ENCODE data around the gene NOS1AP. TPM values are rescaled to one million over a fixed set of nuclear protein-coding genes. Genes with fewer than 3 reads are reported as not detected.

Gene NOS1AP
- total RNA-seq, 1 donor from 2014 or later, result 0.62 TPM

DNA sequence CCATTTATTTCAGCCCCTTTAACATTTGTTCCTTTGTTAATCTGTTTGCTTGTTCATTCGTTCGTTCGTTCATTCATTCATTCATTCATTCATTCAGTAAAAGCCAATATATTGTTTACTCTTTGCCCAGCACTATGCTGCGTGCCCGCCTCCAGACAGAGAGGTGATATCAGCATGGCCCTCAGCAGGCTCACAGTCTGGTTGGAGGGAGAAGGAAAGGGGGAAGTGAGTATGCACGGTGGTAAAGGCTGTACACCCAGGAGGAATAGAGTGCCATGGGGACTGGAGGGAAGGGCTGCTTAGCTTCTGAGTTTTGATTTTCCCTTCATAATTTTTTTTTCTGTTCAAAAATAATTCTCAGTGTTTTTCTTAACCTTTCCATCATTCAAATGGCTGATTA lies 144.7 kb downstream of the NOS1AP start:
- no peak for DNase-seq (ENCODE audit: low read depth)

DNA sequence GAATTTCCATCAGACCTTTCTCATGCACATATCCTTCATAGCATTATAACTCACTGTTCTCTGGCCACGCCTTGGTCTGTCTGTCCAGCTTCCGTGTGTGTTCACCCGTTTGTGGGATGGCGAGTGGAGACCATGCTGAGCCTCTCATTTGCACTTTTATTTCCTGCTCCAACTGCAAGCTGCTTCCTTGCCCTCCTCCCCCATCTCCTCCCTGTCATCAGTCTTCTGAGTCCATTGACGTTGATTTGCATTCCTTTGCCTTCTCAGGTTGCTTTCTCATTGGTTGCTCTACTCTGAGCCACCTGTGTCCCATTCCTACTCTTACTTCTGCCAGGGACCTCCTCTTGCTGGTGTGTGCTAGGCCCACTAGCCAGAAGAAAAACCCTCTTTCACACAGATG lies 146.4 kb downstream of the NOS1AP start:
- no peak for DNase-seq (ENCODE audit: low read depth)

DNA sequence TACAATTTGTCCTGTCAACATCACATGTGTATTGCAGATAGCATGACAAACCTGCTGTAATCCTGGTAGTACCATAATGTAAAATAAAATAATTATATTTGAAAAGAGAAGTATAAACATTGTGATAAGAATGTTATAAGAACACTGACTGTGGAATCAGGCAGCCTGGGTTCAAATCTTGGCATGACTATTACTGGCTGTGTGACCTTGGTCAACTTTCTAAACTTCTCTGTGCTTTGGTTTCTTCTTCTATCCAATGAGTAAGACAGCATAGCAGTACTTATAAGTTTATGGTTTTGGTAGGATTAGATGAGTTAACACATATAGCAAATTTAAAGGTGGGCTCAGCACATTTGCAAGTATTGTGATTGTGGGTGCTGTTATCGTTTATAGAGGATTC lies 147.1 kb downstream of the NOS1AP start:
- DNase-seq (ENCODE audit: low read depth), result no peak

DNA sequence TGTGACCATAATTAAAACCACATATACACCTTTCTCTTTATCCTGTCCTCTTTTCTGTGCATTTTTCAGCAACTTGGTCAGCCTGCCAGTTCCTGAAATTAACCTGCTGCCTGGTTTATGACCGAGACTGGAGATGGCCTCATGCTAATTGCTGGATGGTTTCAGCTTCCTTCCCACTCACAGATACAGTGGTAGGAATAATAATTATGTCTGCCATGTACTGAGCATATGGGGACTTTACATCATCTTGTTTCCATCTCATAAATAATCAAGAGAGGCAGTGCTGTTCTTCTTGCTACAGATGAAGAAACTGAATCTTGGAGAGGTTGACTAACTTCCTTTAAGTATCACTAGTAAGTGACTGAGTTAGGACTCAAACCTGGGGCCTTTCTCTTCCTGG lies 148.2 kb downstream of the NOS1AP start:
- no peak for DNase-seq (ENCODE audit: low read depth)

DNA sequence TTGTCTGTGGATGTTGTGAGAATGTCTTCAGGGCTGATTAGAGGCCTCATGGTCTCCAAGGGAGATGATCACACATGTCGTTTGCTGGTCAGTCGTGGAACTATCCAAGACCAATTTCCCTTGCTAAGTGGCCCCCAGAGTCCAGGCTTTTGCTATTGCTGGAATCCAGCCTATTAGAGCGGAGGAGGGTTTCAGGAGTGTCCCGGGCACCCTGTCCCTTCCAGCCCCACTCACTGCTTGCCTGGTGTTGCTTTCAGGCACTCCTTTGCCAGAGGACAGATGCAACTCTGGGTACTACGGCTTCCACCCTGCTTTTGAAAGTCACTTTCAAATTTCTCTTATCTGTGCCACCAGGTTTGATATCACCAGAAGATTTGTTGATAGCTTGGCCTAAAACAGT lies 149.1 kb downstream of the NOS1AP start:
- no peak for DNase-seq (ENCODE audit: low read depth)

DNA sequence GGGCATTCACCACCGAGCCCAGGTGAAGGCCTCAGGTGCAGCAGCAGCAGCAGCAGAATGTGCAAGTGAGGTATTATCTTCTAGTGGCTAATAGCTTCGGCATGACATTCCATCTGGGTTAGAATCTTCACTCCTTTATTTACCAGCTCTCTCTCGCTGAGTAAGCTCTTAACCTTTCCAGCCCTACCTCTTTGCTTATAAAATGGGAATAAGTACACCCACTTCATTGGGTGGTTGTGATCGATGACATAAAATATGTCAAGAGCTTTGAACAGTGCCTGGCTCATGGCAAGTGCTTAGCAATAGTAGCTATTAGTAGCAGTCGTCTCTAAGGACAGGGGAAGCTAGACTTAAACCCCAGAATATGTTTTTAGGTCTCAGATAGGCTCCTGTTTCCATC lies 149.5 kb downstream of the NOS1AP start:
- DNase-seq (ENCODE audit: low read depth), result no peak

DNA sequence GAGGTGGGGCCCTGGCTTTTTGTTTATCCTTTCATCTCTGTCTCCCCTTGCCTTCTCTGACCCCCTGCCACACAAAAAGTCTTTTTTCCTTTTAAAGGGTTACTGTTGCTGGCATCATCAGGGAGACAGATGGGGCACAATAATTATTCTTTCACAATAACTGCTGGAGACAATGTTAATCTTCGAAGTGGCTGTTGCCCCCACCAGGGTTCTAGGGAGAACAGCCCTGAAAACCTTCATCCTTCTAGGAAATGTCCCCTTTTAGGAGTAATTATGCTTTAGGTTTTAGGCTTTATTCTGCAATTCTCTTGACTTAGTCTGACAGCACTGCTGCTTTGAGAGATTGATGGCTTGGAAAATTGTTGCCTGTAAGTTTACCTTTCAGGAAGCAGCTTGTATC lies 150.0 kb downstream of the NOS1AP start:
- DNase-seq (ENCODE audit: low read depth), result no peak

DNA sequence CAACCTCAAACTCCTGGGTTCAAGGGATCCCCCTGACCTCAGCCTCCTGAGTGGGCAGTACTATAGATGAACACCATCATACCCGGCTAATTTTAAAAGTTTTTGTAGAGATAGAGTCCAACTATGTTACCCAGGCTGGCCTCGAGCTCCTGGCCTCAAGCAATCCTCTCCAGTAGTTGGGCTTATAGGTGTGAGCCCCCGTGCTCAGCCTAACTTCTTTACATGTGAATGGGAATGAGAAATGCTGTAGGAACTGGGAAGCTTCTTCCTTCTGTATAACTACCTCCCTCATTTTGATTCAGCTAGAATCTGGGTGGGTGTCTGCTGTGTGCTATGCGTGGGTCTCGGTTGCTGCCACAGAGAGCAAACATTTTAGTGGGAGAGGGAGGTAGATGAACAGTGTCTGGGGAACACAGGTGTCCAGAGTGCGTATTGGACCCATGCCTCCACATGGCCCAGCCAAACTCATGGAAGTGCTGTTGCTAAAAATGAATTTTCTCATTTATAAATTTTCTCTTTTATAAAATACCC lies 150.6 kb downstream of the NOS1AP start:
- DNase-seq (ENCODE audit: low read depth), result no peak

DNA sequence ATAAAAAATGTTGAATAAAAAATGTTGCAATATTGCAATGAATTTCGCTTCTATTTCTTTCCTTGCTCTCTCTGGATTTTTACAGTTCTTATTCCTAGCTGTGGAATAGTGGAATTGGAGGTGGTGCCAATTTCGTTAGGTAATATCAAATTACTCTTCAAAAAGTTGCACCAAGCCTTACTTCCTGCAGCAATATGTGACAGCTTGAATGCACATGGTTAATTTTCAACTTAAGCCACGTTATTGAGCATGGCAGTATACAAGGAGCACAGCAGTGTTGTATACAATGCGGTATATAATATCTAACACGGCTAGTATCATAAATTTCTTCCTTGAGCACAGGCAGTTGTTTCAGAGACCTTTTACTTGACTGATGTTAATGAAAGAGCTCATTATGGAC lies 152.5 kb downstream of the NOS1AP start:
- DNase-seq (ENCODE audit: low read depth), result no peak

DNA sequence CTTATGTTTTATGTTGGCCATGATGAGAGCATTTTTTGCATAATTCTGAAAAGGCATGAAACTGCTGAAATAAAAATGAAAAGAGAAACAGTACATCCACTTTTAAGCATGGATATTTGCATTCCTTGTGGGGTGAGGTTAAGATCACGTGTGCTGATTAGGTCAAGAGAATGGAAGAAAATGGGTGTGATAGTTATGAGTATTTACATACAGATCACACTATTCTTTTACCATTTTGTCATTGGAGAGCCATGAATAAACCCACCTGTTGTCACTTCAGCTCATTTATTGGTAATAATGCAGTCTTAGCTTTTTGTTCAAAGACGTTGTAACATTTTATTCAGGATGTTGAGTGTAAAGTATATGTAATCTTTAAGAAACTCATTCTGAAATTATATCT lies 153.2 kb downstream of the NOS1AP start:
- DNase-seq (ENCODE audit: low read depth), result no peak

DNA sequence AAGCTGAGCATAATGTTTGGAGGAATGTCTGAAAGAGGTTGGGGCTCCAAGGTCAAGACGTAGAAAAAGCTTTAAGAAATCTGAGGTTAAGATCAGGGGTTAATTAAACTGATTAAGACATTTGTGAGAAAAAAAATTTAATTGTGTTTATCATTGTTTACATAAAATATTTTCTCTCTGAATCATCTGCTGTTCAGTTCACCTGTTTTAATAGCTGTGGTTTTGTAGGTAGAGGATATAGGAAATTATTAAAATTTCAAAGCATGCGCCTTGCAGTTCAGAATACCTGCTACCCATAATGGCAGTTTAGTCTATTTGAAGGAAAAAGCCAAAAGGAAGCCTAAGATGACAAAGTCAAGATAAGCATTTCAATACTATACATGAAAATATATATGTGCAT lies 154.0 kb downstream of the NOS1AP start:
- no peak for DNase-seq (ENCODE audit: low read depth)

DNA sequence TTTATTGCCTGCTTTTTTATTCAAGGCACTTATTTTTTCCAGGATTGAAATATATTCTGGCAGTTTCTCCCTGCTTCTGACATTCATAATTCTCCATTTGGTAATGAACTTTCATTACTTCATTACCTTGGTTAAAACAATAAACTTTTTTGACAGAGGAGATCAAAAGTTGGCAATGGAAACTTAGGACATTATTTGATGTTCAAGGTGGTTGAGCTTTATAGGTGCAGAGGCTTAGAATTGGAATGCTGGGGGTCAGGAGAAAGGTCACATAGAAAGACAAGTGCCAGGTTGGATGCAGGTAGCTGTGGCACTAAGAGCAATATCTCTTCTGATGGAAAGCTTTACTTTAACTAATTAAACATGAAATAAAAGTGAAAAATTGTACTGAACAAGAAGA lies 154.8 kb downstream of the NOS1AP start:
- no peak for DNase-seq (ENCODE audit: low read depth)

DNA sequence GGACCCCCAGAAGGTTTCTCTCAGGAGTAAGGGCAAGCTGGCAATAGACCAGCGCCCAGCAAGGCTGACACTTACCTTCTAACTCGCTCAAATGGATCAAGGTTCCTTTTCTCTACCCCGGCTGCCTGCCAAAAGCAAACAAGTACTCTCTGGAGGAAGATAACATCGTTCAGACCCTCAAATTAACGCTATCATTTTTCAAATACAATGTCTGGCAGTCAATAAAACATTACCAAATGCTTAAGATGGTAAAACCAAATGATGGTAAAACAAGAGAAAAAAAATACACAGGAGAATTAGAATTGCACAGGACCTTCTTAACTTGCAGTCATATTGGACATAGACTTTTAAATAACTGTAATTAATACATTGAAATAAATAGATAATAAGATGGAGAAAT lies 159.1 kb downstream of the NOS1AP start:
- DNase-seq (ENCODE audit: low read depth), result no peak

DNA sequence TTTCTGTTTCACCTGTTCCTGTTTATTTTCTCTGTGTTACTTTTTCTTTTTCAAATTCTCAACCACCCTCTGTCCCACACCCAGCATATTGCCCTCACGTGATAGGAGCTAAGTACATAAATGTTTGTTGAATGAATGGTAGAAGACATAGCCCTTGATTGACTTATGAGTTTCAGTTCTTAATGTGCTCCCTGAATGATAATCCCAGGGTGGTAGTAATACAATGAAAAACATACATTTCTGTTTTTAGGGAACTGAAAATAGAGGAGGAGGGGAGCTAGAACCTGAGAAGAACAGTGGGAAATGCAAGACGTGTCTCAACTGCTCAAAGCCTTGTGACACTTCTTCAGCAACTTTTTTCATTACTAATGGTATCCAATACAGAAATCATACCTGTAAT lies 160.1 kb downstream of the NOS1AP start:
- no peak for DNase-seq (ENCODE audit: low read depth)

DNA sequence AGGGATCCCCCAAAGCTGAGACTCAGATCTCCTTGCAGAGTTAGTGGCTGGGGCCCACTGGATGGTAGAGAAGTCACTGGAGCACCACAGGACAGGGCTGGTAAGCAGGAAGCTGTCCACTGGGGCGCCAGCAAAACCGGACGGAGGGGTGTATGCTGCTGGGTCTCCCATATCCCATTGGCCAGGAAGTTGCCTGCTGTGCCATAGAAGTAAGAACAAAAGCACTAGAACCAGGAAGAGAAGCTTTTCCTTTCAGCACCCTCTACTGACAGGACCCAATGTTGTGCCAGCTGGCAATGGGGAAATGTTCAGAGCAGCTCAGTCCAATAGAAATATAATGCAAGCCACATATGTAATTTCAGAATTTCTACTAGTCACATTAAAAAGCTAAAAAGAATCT lies 160.6 kb downstream of the NOS1AP start:
- DNase-seq (ENCODE audit: low read depth), result peak; percentile 18

DNA sequence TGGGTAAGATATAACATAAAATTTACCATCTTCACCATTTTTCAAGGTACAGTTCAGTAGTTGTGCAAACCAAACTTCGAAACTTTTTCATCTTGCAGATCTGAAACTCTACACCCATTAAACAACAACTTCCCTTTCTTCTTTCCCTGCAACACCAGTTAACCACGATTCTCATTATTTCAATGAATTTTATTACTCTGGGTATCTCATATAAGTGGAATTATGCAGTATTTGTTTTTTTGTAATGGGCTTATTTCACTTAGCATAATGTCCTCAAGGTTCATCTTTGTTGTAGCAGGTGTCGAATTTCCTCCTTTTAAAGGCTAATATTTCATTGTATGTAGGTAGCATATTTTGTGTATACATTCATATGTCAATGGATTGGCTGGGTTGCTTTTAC lies 161.0 kb downstream of the NOS1AP start:
- DNase-seq (ENCODE audit: low read depth), result no peak

DNA sequence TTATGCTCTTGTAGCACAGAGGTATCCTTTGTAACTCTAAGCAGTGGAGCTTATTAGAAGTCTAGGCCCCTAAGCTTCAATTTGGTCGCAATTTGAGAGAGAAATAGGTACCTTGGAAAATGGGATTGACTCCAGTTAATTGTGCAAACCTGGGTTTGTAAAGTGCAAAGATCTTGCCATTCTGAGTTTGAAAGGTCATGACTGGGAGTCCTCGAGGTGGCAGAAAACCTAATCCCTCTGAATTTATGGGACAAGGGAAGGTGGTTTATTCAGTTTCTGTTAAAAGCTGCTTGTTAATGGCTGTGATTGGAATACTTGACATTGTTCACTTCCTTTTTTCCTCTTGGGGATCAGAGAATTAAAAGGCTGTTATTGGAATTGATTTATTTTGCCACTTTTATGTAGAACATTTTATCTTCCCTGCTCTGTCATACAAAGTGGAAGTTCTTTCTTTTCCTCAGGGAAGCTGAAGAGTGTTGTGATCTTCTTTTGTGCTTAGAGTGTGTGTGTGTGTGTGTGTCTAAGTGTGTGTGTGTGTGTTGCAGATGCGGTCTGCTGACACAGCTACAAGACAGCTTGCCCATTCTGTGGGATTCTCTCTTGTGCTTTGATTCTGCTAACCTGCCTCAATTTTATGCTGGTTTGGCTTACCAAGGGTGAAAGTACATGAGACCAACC lies 162.7 kb downstream of the NOS1AP start:
- no peak for DNase-seq (ENCODE audit: low read depth)

DNA sequence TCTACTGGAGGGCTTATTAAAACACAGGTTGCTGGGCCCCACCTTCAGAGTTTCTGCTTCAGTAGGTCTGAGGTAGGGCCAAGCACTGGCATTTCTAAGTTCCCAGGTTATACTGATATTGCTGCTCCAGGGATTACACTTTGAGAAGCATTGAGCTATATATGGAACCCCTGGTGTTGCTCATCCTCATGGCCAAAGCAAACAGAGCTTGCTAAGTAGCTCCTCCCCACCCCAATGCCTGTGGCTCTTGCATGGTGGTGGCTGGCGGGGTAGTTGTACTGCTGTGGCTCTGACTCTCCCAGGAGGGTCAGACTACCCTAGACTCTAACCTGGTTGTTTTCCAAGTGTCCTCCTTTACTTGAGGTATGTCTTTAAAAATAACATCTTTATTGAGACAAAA lies 163.6 kb downstream of the NOS1AP start:
- peak; percentile 44 for DNase-seq (ENCODE audit: low read depth)

DNA sequence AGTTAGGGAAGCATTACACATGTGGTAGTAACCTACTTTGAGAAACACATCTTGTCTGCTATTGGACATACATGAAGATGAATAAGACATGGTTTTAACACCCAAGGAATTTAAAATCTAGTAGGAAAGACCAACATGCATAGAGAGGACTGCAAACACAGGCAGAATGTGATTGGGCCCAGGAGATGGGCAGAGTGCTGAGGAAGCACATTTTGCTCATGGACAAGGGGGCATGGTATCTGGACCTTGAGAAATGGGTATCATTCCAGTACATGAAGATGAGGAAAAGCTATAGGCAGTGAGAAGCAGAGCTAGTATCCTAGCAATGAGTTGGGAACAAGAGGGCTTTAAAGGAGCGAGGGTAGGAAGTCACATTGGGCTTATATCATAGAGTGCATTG lies 164.4 kb downstream of the NOS1AP start:
- DNase-seq (ENCODE audit: low read depth), result no peak

DNA sequence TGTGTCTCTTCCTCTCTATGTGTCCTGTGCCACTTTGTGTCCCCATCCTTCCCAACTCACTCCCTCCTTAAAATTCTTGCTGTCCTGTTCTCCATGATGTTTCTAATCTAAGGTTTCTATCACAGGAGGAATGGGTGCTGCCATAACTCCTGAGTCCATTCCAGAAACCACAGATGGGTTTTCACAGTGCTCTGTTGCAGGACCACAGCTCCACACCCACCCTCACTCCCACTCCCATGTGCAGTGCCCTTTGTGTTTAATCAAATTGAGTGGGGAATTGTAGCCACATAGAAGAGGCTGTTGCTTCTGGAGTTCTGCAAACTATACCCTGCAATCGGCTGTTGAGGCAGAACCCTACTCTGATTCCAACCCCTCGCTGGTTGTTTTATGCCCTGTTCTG lies 165.1 kb downstream of the NOS1AP start:
- DNase-seq (ENCODE audit: low read depth), result no peak

DNA sequence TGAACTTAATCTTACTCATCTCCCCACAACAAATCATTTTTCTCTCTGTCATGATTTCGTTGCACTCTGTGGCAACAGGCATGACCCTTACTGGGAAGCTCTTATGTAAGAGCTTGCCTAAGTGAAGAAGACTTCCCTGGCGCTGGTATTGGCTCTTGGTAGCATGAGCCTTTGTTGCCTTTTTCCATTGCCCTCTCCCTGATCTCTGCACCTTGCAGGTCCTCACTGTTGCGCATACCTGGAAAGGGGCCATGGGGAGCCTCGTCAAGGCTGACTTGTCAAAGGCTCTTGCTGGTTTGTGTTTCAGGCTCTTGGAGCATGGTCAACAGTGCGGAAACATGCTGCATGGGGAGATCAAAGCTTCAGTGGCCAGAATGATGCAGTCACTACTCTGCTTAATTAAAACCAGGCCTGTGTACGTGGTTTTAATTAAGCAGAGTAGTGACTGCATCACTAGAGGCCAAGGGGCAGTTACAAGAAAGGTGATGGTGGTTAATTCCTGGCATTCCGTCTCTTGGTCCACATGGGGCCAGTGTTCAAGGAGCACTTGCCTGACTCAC lies 165.8 kb downstream of the NOS1AP start:
- no peak for DNase-seq (ENCODE audit: low read depth)

DNA sequence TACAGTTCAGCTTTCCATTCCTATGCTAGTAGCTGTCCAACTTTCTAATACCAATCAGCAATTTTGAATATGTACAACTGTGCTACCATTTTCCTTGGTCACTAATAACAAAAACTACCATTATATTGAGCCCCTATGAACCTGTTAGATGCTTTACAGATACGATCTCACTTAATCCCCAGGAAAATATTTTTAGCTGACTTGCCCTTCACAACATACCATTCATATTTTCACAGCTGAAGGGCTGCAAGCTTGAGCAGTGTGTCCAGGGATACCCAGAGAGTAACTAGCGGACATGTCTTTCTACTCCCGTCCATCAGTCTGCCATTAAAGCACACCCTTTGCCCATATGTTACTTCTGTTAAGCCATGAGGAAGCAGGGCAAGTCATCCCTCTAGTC lies 166.7 kb downstream of the NOS1AP start:
- DNase-seq (ENCODE audit: low read depth), result no peak

DNA sequence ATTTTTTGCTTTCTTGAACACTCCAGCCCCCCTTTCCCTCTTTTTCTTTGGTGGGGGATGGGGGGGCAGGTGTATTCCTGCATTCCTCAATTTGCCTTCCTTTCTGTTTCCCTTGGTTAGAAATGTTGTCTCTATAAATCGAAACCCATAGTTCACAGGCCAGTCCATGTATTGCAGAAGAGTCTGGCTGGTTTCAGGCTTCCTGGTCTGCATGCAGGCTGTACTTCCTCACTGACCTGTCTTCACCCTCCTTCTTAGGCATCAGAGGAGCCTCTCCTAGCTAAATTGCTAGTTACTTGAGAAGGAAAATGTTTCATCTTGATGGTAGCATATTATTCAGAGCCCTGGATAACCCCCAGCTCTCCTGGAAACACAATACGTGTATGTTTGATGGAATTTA lies 167.1 kb downstream of the NOS1AP start:
- DNase-seq (ENCODE audit: low read depth), result no peak
